PC-3 (cell line): Measurements from ENCODE around the gene PLXNB3. TPM values are rescaled to one million over a fixed set of nuclear protein-coding genes. Genes with fewer than 3 reads are reported as not detected.

Experiments used
- ATAC-seq: fragments of 200-7000 bp; cut with Tn5 transposase; 2 replicates; pipeline ENCODE4 v1.9.1; 2020; ENCODE audit warnings: mild to moderate bottlenecking, moderate library complexity
- BruUV-seq: library from RNA; stranded (reverse); fragments of 400-500 nt; replicated peaks from 2 replicates; lab custom pipeline; 2021; lab: Mats Ljungman, UMichigan
- CTCF ChIA-PET: fragments of 300-600 bp; sonication (Branson Sonifier 250); formaldehyde crosslinking; loops from one replicate; lab custom pipeline; 2022; ENCODE audit warnings: antibody characterized with exemption; lab: Charles Lee
- POLR2A ChIA-PET: fragments of 300-600 bp; sonication (Branson Sonifier 250); formaldehyde crosslinking; loops from one replicate; lab custom pipeline; 2022; ENCODE audit warnings: antibody characterized with exemption; ENCODE audit not compliant: unreplicated experiment; lab: Charles Lee
- DNase-seq: peaks from one replicate; pipeline ENCODE4 v3.0.0-alpha.2; 2015
- H2AFZ ChIP-seq: fragments of 300-600 bp; sonication (generic); 2 replicates; pipeline ENCODE4 v1.6.0; 2016; ENCODE audit warnings: antibody characterized with exemption, low read length
- H3F3A ChIP-seq: fragments of 300-600 bp; sonication (generic); one replicate; pipeline ENCODE4 v1.6.0; 2017; ENCODE audit warnings: antibody characterized with exemption, low read length, control low read depth, mild to moderate bottlenecking; ENCODE audit not compliant: unreplicated experiment
- H3K27ac ChIP-seq: fragments of 300-600 bp; sonication (generic); 2 replicates; pipeline ENCODE4 v1.5.1; 2016; ENCODE audit warnings: mild to moderate bottlenecking, low read length
- H3K27me3 ChIP-seq: fragments of 300-600 bp; sonication (generic); 2 replicates; pipeline ENCODE4 v1.6.1; 2016; ENCODE audit warnings: low read length, mixed read lengths
- H3K36me3 ChIP-seq: fragments of 300-600 bp; sonication (generic); 2 replicates; pipeline ENCODE4 v1.6.1; 2016; ENCODE audit warnings: low read depth, mixed run types, low read length, mixed read lengths
- H3K4me1 ChIP-seq: fragments of 300-600 bp; sonication (generic); 2 replicates; pipeline ENCODE4 v1.5.1; 2016; ENCODE audit warnings: low read length; ENCODE audit not compliant: insufficient read depth
- H3K4me2 ChIP-seq: fragments of 300-600 bp; sonication (generic); 2 replicates; pipeline ENCODE4 v1.6.0; 2016; ENCODE audit warnings: low read length
- H3K4me3 ChIP-seq: fragments of 300-600 bp; sonication (generic); 2 replicates; pipeline ENCODE4 v1.5.1; 2016; ENCODE audit warnings: mild to moderate bottlenecking, low read length, mixed read lengths
- H3K79me2 ChIP-seq: fragments of 300-600 bp; sonication (generic); 2 replicates; pipeline ENCODE4 v1.6.1; 2017; ENCODE audit warnings: low read length, mixed read lengths
- H3K9ac ChIP-seq: fragments of 300-600 bp; sonication (generic); 2 replicates; pipeline ENCODE4 v1.6.0; 2016; ENCODE audit warnings: mild to moderate bottlenecking, low read length
- H3K9me2 ChIP-seq: fragments of 300-600 bp; sonication (generic); replicated peaks from 2 replicates; pipeline ENCODE4 v1.6.1; 2016; ENCODE audit warnings: mixed run types, low read length, mixed read lengths
- H3K9me3 ChIP-seq: fragments of 300-600 bp; sonication (generic); 2 replicates; pipeline ENCODE4 v1.6.1; 2016; ENCODE audit warnings: low read length, mixed read lengths
- H4K20me1 ChIP-seq: fragments of 300-600 bp; sonication (generic); 2 replicates; pipeline ENCODE4 v1.6.1; 2016; ENCODE audit warnings: low read length, mixed read lengths
- EZH2 ChIP-seq: fragments of 300-600 bp; sonication (generic); IDR thresholded peaks from one replicate; pipeline ENCODE4 v1.6.1; 2017; ENCODE audit warnings: antibody characterized with exemption, mild to moderate bottlenecking, low read length; ENCODE audit not compliant: unreplicated experiment
- EZH2phosphoT487 ChIP-seq: fragments of 300-600 bp; sonication (generic); IDR thresholded peaks from 2 replicates; pipeline ENCODE4 v1.6.1; 2018; ENCODE audit warnings: mild to moderate bottlenecking, antibody characterized with exemption, low read length, borderline replicate concordance
- intact Hi-C: fragments of 100-400 bp; cut with micrococcal nuclease; formaldehyde crosslinking; loops from 2 replicates; pipeline ENCODE4 v1.9.0; 2023
- total RNA-seq: library from RNA; depleted of rRNA; stranded (reverse); fragments of >200 nt; gene quantifications from 2 replicates; pipeline ENCODE4 v1.2.3, GENCODE V29; 2014
- TF ChIP-seq, protein P1 (sequence below): fragments of 300-600 bp; sonication (generic); conservative IDR thresholded peaks from 2 replicates; pipeline ENCODE4 v1.5.1; 2017; ENCODE audit warnings: antibody characterized with exemption, low read depth, mild to moderate bottlenecking, low read length

The PLXNB3 gene
- total RNA-seq, 1 experiment from 2014 or later, result 27.3 TPM

DNA sequence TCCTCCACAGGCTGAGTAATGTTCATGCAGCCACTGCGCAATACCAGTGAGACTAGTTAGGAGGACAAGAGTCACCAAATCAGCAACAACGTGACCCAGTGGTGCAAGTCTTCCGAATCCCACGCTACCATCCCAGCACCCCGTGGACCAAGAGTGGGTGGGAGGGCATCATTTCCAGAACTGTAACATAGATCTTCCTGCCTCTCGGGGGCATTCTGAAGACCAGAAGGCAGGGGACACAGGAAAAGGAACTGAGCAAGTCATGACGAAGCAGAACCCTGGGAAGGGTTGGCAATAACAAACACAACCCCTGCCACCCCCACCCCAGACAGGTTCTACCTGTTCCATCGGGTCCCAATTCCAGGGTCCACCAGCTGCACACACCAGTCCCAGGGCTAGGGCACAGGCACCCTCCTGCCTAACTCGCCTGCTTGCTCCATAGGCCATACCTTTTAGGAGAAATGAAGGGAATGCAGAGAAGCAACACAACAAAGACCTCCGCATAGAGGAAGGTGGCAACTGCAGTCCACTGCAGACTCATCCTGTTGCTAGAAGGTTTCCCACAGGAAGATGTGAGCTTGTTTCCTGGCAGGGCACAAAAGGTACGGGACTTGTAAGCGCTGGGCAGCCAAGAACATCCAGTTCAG lies 41.2 kb upstream of the PLXNB3 start:
- Histone ChIP-seq H3K27ac (peak overlapping the region; percentile 92), H3K79me2 (peaks cover 91% of the 10 kb centered on the region), H4K20me1 (peaks cover 16% of the 10 kb centered on the region; the same call in 1 of the 2 replicates), H3K9me2 (no peaks in the 10 kb centered on the region), H3K27me3 (no peaks in the 10 kb centered on the region), H3K4me3 (peak overlapping the region; percentile 92), H3K4me1 (peaks cover 30% of the 10 kb centered on the region), H3K36me3 (peaks cover 34% of the 10 kb centered on the region), H3K9me3 (no peaks in the 10 kb centered on the region), H3K4me2 (peak overlapping the region; percentile 93), H2AFZ (no peak overlapping the region), H3K9ac (peak overlapping the region; percentile 97), H3F3A (no peaks in the 10 kb centered on the region)
- ChIA-PET CTCF (no interaction called here), POLR2A (no interaction called here)
- intact Hi-C loops, result loop anchor here (2.0 kb wide), 1 partner anchor 14 kb away; no protein-coding TSS in a partner anchor
- BruUV-seq, result no TSS peak
- DNase-seq (peak; percentile 74), ATAC-seq (no peak)
- no peak for TF ChIP-seq EZH2phosphoT487
- TF ChIP-seq EZH2, result no peak
- TF ChIP-seq, protein P1, sequence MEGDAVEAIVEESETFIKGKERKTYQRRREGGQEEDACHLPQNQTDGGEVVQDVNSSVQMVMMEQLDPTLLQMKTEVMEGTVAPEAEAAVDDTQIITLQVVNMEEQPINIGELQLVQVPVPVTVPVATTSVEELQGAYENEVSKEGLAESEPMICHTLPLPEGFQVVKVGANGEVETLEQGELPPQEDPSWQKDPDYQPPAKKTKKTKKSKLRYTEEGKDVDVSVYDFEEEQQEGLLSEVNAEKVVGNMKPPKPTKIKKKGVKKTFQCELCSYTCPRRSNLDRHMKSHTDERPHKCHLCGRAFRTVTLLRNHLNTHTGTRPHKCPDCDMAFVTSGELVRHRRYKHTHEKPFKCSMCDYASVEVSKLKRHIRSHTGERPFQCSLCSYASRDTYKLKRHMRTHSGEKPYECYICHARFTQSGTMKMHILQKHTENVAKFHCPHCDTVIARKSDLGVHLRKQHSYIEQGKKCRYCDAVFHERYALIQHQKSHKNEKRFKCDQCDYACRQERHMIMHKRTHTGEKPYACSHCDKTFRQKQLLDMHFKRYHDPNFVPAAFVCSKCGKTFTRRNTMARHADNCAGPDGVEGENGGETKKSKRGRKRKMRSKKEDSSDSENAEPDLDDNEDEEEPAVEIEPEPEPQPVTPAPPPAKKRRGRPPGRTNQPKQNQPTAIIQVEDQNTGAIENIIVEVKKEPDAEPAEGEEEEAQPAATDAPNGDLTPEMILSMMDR, result no peak

DNA sequence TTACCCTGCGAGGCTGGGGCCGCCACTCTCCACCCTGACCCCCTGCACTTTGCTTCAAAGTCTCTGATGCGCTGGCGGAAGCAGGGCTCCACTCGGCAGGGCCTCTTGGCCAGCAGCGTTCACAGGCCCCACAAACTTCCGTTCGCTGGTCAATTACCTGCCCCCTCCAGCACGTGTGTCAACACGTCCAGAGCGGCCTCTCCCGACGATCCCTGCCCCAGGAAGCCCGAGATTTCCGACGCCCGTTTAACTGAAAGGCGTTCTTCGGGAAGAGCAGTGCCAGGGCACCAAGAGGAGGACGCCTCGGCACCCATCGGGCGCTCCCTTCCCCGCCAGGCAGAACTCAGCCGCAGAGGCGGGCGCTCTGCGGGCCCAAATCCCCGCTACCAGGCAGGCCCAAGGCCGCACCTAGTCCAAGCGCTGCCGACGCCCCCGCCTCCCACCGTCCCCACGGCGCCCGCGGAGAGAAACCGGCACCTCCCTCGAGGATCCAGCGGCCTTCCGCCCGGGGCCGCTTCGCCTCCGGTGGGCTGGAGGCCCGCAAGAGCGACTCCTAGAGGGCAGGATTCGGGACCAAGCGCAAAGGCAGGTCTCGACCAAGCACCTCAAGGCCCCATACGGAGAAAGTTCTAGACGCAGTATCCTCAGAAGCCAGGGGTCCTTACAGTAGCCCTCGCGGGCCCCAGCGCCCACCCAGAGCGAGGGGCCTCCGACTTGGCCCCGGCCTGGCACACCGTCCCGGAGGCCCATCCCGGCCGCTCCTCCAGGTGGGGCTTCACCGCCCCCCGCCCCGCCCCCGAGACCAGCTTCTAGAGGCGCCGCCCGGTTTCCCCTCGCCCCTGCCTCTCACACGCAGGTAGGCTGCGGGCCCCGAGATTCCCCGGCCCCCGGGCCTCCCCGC lies 40.4 kb upstream of the PLXNB3 start:
- intact Hi-C loops, result loop anchor here (2.0 kb wide), 1 partner anchor 15 kb away; no protein-coding TSS in a partner anchor
- POLR2A ChIA-PET, result no interaction called here
- BruUV-seq, result no TSS peak

More for the DNA sequence above, 40.4 kb upstream of the PLXNB3 start:
- H3K4me2 ChIP-seq, result peak overlapping the region; percentile 93
- peak overlapping the region; percentile 97 for H3K9ac ChIP-seq
- CTCF ChIA-PET, result no interaction called here
- H3K27me3 ChIP-seq, result no peaks in the 10 kb centered on the region
- peaks cover 31% of the 10 kb centered on the region for H3K4me1 ChIP-seq
- H3K36me3 ChIP-seq, result peaks cover 27% of the 10 kb centered on the region
- DNase-seq, result peak; percentile 37
- H3K9me3 ChIP-seq, result no peaks in the 10 kb centered on the region
- H3K9me2 ChIP-seq, result no peaks in the 10 kb centered on the region
- H3K4me3 ChIP-seq, result peak overlapping the region; percentile 92
- peaks cover 17% of the 10 kb centered on the region; the same call in 1 of the 2 replicates for H4K20me1 ChIP-seq
- H2AFZ ChIP-seq, result no peak overlapping the region
- H3K79me2 ChIP-seq, result peaks cover 93% of the 10 kb centered on the region
- ATAC-seq, result peak; percentile 8
- TF ChIP-seq, protein P1, result peak; percentile 51; the same call in 1 of the 2 replicates
- no peak for TF ChIP-seq EZH2phosphoT487
- peak overlapping the region; percentile 92 for H3K27ac ChIP-seq
- no peaks in the 10 kb centered on the region for H3F3A ChIP-seq
